ENCODE data around the gene GNG5. TPM values are rescaled to one million over a fixed set of nuclear protein-coding genes. Genes with fewer than 3 reads are reported as not detected.
A peak's percentile ranks its signal among the peaks of the same experiment; 100 is the strongest.

GNG5 gene
- total and polyA plus RNA-seq, 2 experiments from 2014 or later = 131 to 573 TPM

DNA sequence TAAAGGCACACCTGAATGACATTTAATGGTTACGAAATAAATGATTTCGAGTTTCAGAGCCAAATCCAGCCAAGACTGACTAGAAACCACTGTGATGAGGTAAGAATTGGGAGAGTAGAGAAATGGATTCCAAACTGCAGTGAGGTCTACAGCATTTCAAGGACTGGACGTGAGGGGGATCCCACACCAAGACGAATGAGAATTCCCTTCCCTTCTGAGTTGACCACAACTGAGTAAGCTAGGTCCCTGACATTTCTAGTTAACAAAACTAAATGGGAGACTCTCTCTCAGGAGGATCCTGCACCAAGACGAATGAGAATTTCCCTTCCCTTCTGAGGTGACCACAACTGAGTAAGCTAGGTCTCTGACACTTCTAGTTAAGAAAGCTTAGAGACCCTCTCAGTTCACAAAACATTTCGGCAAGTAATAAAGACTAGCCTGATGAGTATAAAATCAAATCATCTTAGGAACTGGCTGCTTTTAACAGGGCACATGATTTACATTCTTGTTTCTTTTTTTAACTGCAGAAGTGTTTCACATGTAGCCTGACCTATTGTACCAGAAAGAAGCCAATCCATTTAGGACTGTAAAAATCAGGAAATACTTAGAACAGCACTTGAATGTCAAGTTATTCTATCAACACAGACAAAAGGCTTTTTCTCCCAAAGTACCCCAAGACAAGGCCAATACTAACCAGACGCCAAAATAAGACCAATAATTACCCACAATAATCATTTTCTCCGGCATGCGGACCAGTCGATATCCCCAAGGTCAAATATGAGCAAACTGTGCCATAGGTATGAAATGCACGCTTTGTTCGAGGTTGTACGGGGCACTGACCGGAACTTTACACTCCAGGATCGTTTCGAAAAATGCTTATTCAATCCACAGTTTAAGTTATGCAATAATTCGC is 1.5 kb downstream of the GNG5 start:
- Histone ChIP-seq H3K4me1 (ENCODE audit: insufficient read depth) (peaks cover 20% of the 10 kb centered on the region), H3K9me3 (ENCODE audit: low read depth) (no peaks in the 10 kb centered on the region), H3K9me2 (replicated peaks; ENCODE audit: insufficient read depth) (no peaks in the 10 kb centered on the region), H4K20me1 (ENCODE audit: insufficient read depth, poor library complexity, severe bottlenecking) (peaks cover 49% of the 10 kb centered on the region), H2AFZ (peak overlapping the region; percentile 57), H3K36me3 (replicated peaks; ENCODE audit: insufficient read depth, low read depth) (no peaks in the 10 kb centered on the region), H3K4me3 (peak overlapping the region; percentile 95), H3K4me2 (peak overlapping the region; percentile 83), H3K27ac (peak overlapping the region; percentile 98), H3K27me3 (no peaks in the 10 kb centered on the region), H3K79me2 (peaks cover 70% of the 10 kb centered on the region)
- no peak for TF ChIP-seq EZH2phosphoT487 (IDR thresholded peaks at IDR 0.05; ENCODE audit: low read depth, severe bottlenecking, unreplicated experiment)
- TF ChIP-seq, protein P1, sequence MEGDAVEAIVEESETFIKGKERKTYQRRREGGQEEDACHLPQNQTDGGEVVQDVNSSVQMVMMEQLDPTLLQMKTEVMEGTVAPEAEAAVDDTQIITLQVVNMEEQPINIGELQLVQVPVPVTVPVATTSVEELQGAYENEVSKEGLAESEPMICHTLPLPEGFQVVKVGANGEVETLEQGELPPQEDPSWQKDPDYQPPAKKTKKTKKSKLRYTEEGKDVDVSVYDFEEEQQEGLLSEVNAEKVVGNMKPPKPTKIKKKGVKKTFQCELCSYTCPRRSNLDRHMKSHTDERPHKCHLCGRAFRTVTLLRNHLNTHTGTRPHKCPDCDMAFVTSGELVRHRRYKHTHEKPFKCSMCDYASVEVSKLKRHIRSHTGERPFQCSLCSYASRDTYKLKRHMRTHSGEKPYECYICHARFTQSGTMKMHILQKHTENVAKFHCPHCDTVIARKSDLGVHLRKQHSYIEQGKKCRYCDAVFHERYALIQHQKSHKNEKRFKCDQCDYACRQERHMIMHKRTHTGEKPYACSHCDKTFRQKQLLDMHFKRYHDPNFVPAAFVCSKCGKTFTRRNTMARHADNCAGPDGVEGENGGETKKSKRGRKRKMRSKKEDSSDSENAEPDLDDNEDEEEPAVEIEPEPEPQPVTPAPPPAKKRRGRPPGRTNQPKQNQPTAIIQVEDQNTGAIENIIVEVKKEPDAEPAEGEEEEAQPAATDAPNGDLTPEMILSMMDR (IDR thresholded peaks at IDR 0.05; ENCODE audit: poor library complexity) = no peak
- no peak for TF ChIP-seq EZH2 (IDR thresholded peaks at IDR 0.05; ENCODE audit: borderline replicate concordance)
- WGBS (ENCODE audit: low lambda C conversion rate, missing lambda C conversion rate) = 11% methylated on average over 17 of the region's 17 CpGs
- DNase-seq (ENCODE audit: low spot score) = peak; percentile 23

DNA sequence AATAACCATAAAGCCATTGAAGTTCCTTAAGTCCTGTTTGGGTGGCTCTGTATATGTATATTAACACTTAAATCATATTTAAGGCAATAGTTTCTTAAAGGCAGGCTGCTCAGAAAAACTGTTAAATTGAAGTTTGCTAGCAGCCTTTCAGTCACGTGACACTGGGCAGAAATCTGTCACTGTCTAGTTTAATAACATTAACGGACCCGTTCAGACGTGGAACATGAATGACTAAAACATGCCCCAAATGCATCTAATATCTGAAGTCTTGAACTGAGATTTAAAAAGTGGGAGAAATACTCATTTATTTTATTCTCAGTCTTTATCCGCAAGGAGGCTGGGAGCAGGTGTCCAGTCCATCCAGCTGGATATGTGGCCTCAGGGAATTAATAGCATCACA is 3.5 kb downstream of the GNG5 start:
- peak overlapping the region; percentile 83 for H3K4me2 ChIP-seq
- peaks cover 20% of the 10 kb centered on the region for H3K4me1 ChIP-seq (ENCODE audit: insufficient read depth)
- no peak overlapping the region for H2AFZ ChIP-seq
- peaks cover 65% of the 10 kb centered on the region for H4K20me1 ChIP-seq (ENCODE audit: insufficient read depth, poor library complexity, severe bottlenecking)
- no peak overlapping the region for H3K27ac ChIP-seq
- no peak overlapping the region for H3K4me3 ChIP-seq
- DNase-seq (ENCODE audit: low spot score) = no peak
- WGBS (ENCODE audit: low lambda C conversion rate, missing lambda C conversion rate) = 77% methylated on average over 5 of the region's 5 CpGs
- no peaks in the 10 kb centered on the region for H3K9me3 ChIP-seq (ENCODE audit: low read depth)
- H3K9me2 ChIP-seq (replicated peaks; ENCODE audit: insufficient read depth) = no peaks in the 10 kb centered on the region
- TF ChIP-seq EZH2phosphoT487 (IDR thresholded peaks at IDR 0.05; ENCODE audit: low read depth, severe bottlenecking, unreplicated experiment) (no peak), EZH2 (IDR thresholded peaks at IDR 0.05; ENCODE audit: borderline replicate concordance) (no peak)
- TF ChIP-seq, protein P1 (IDR thresholded peaks at IDR 0.05; ENCODE audit: poor library complexity) = no peak
- H3K36me3 ChIP-seq (replicated peaks; ENCODE audit: insufficient read depth, low read depth) = no peaks in the 10 kb centered on the region
- H3K79me2 ChIP-seq = peaks cover 85% of the 10 kb centered on the region
- H3K27me3 ChIP-seq = no peaks in the 10 kb centered on the region

DNA sequence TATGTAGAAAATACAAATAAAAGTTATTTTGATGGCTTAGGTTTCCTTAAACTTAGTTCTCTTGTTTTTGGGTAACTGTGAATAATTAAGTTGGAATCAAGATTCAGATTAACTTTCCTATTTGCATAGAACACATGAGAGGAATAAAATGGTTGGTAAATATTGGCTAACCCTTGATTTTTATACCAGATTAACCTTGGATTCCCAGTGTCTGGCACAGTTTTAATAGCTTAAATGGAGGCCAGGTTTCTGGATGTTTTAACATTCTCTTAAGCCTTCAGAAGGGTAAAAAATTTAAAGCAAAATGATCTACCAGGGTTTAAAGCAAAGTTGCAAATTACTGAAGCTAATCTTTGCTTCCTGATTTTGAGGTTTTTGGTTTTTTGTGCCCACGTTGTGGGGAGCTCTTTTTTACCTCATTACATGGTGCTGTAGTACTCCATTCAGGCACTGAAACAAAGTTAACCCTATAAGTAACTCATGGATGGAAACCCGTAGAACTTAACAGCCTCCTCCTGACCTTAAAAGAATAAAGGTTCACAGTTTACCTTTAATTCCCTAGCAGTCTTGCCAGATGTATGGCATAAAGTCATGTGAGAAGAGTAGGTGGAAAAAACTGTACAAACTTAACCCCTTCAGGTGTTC is 8.6 kb downstream of the GNG5 start:
- Histone ChIP-seq H3K36me3 (replicated peaks; ENCODE audit: insufficient read depth, low read depth) (peaks cover 2% of the 10 kb centered on the region), H3K4me1 (ENCODE audit: insufficient read depth) (peaks cover 3% of the 10 kb centered on the region), H3K9me2 (replicated peaks; ENCODE audit: insufficient read depth) (no peaks in the 10 kb centered on the region), H3K4me3 (no peak overlapping the region), H2AFZ (no peak overlapping the region), H3K27ac (no peak overlapping the region), H3K79me2 (peaks cover 52% of the 10 kb centered on the region), H3K9me3 (ENCODE audit: low read depth) (no peaks in the 10 kb centered on the region), H4K20me1 (ENCODE audit: insufficient read depth, poor library complexity, severe bottlenecking) (peaks cover 47% of the 10 kb centered on the region), H3K27me3 (no peaks in the 10 kb centered on the region), H3K4me2 (no peak overlapping the region)
- 57% methylated on average over 2 of the region's 2 CpGs for WGBS (ENCODE audit: low lambda C conversion rate, missing lambda C conversion rate)
- TF ChIP-seq EZH2 (IDR thresholded peaks at IDR 0.05; ENCODE audit: borderline replicate concordance) (no peak), EZH2phosphoT487 (IDR thresholded peaks at IDR 0.05; ENCODE audit: low read depth, severe bottlenecking, unreplicated experiment) (no peak)
- TF ChIP-seq, protein P1 (IDR thresholded peaks at IDR 0.05; ENCODE audit: poor library complexity) = no peak
- no peak for DNase-seq (ENCODE audit: low spot score)

Measured in hepatocyte (in vitro differentiated cells).